ENCODE results near the gene ZNF574.

- TF ChIP-seq CTCF (IDR thresholded peaks at IDR 0.05; ENCODE audit: low read depth, low read length, poor library complexity, severe bottlenecking) (no peak), EZH2phosphoT487 (IDR thresholded peaks at IDR 0.05; ENCODE audit: borderline replicate concordance, low read length) (no peak)
Measured at GRCh38 chr19:42068756-42069571, 7.0 kb upstream of the ZNF574 start.

Data from DOHH2 (cell line).